Measurements from ENCODE around the gene AHNAK2. TPM values are rescaled to one million over a fixed set of nuclear protein-coding genes. Genes with fewer than 3 reads are reported as not detected.
A peak's percentile ranks its signal among the peaks of the same experiment; 100 is the strongest.

The AHNAK2 gene
- total and polyA plus RNA-seq, 8 donors, result 0.75 to 2.4 (median 1.4) TPM

GRCh38 chr14:104994978-104995377, 16.8 kb upstream of the AHNAK2 start:
- intact Hi-C loops (cut with DNase I), result no loop called here
- no peak for FAIRE-seq
- ATAC-seq, result no peak
- 81 to 83% methylated on average over 6 of the region's 6 CpGs for WGBS, 2 donors
- H3K9me3 ChIP-seq, result no peaks in the 10 kb centered on the region
- H3K27ac ChIP-seq, result no peak overlapping the region
- no peaks in the 10 kb centered on the region for H3K4me1 ChIP-seq
- H3K4me3 ChIP-seq, result no peak overlapping the region
- H3K27me3 ChIP-seq, result no peaks in the 10 kb centered on the region
- H3K36me3 ChIP-seq, result peaks cover 0 to 14% (median 5%) of the 10 kb centered on the region in 3 donors
- DNase-seq, result peak in 1 of 6 donors; percentile 8
- TF ChIP-seq CTCF (IDR thresholded peaks at IDR 0.05), result no peak

GRCh38 chr14:104993808-104994591, 15.8 kb upstream of the AHNAK2 start:
- Histone ChIP-seq H3K4me3 (no peak overlapping the region), H3K27ac (no peak overlapping the region), H3K9me3 (no peaks in the 10 kb centered on the region), H3K4me1 (no peaks in the 10 kb centered on the region), H3K36me3 (peaks cover 0 to 14% (median 5%) of the 10 kb centered on the region in 3 donors), H3K27me3 (no peaks in the 10 kb centered on the region)
- FAIRE-seq, result no peak
- TF ChIP-seq CTCF (IDR thresholded peaks at IDR 0.05), result no peak
- intact Hi-C loops (cut with DNase I), result no loop called here
- peak in 1 of 6 donors; percentile 20 for DNase-seq
- no peak for ATAC-seq
- 88 to 92% methylated on average over 22 of the region's 22 CpGs for WGBS, 2 donors

GRCh38 chr14:104993306-104993705, 15.1 kb upstream of the AHNAK2 start:
- H3K27ac ChIP-seq, result no peak overlapping the region
- no peaks in the 10 kb centered on the region for H3K9me3 ChIP-seq
- no peaks in the 10 kb centered on the region for H3K27me3 ChIP-seq
- WGBS, 2 donors, result 94 to 95% methylated on average over 12 of the region's 12 CpGs
- intact Hi-C loops (cut with DNase I), result no loop called here
- DNase-seq, result peak in 1 of 6 donors; percentile 4
- H3K4me1 ChIP-seq, result no peaks in the 10 kb centered on the region
- no peak overlapping the region for H3K4me3 ChIP-seq
- no peak for TF ChIP-seq CTCF (IDR thresholded peaks at IDR 0.05)
- H3K36me3 ChIP-seq, result peaks cover 0 to 14% (median 5%) of the 10 kb centered on the region in 3 donors
- ATAC-seq, result no peak
- no peak for FAIRE-seq

GRCh38 chr14:104992501-104992900, 14.3 kb upstream of the AHNAK2 start:
- no peak for FAIRE-seq
- no peak for TF ChIP-seq CTCF (IDR thresholded peaks at IDR 0.05)

GRCh38 chr14:104991896-104992230, 13.7 kb upstream of the AHNAK2 start:
- ATAC-seq, result no peak
- intact Hi-C loops (cut with DNase I), result no loop called here
- no peaks in the 10 kb centered on the region for H3K9me3 ChIP-seq
- no peak overlapping the region for H3K4me3 ChIP-seq
- DNase-seq, result peak in 1 of 6 donors; percentile 7
- no peaks in the 10 kb centered on the region for H3K27me3 ChIP-seq
- no peak for FAIRE-seq
- peaks cover 0 to 2% (median 2%) of the 10 kb centered on the region in 3 donors for H3K4me1 ChIP-seq
- WGBS, 2 donors, result 96 to 99% methylated on average over 34 of the region's 34 CpGs
- TF ChIP-seq CTCF (IDR thresholded peaks at IDR 0.05), result no peak
- no peak overlapping the region for H3K27ac ChIP-seq
- H3K36me3 ChIP-seq, result peaks cover 0 to 14% (median 5%) of the 10 kb centered on the region in 3 donors

More at GRCh38 chr14:104992501-104992900, 14.3 kb upstream of the AHNAK2 start:
- Histone ChIP-seq H3K27me3 (no peaks in the 10 kb centered on the region), H3K27ac (no peak overlapping the region), H3K36me3 (peaks cover 0 to 14% (median 5%) of the 10 kb centered on the region in 3 donors), H3K4me1 (no peaks in the 10 kb centered on the region), H3K9me3 (no peaks in the 10 kb centered on the region), H3K4me3 (no peak overlapping the region)
- DNase-seq, result peak in 1 of 6 donors; percentile 7
- ATAC-seq, result no peak
- intact Hi-C loops (cut with DNase I), result no loop called here
- WGBS, 2 donors, result 95 to 98% methylated on average over 11 of the region's 11 CpGs

Data from pancreas (tissue), 10 donors.